NOMO-1 (cell line): ENCODE results near the gene OSBPL3.
A peak's percentile ranks its signal among the peaks of the same experiment; 100 is the strongest.

Source experiments
- DNase-seq, 2 experiments: peaks; one replicate each; lab custom pipeline; 2025; ENCODE audit not compliant: unreplicated experiment in 2 of 2; lab: John Stamatoyannopoulos, UW

Gene OSBPL3

GRCh38 chr7:24871770-24872169 is 108.2 kb downstream of the OSBPL3 start:
- peak; percentile 29 to 33 for DNase-seq

GRCh38 chr7:24870766-24871165 is 109.2 kb downstream of the OSBPL3 start:
- no peak for DNase-seq

- DNase-seq: no peak
Measured at GRCh38 chr7:24869572-24869971, 110.4 kb downstream of the OSBPL3 start.

- DNase-seq: no peak
Measured at GRCh38 chr7:24868741-24869140, 111.2 kb downstream of the OSBPL3 start.

- DNase-seq: no peak
Measured at GRCh38 chr7:24866004-24866615, 113.9 kb downstream of the OSBPL3 start.

- no peak for DNase-seq
Measured at GRCh38 chr7:24864214-24864817, 115.7 kb downstream of the OSBPL3 start.

- DNase-seq: peak; percentile 19 to 59
Measured at GRCh38 chr7:24863626-24864025, 116.4 kb downstream of the OSBPL3 start.

- no peak for DNase-seq
Measured at GRCh38 chr7:24862461-24862860, 117.5 kb downstream of the OSBPL3 start.

- DNase-seq: no peak
Measured at GRCh38 chr7:24861336-24861735, 118.6 kb downstream of the OSBPL3 start.

- no peak for DNase-seq
Measured at GRCh38 chr7:24860611-24861010, 119.4 kb downstream of the OSBPL3 start.

GRCh38 chr7:24858108-24858977 is 121.6 kb downstream of the OSBPL3 start:
- DNase-seq: no peak

GRCh38 chr7:24857623-24858022 is 122.4 kb downstream of the OSBPL3 start:
- no peak for DNase-seq

- no peak for DNase-seq
Measured at GRCh38 chr7:24854866-24855265, 125.1 kb downstream of the OSBPL3 start.

- DNase-seq: peak in 1 of 2 experiments; percentile 11
Measured at GRCh38 chr7:24851786-24852185, 128.2 kb downstream of the OSBPL3 start.

- DNase-seq: no peak
Measured at GRCh38 chr7:24848878-24849277, 131.1 kb downstream of the OSBPL3 start.

- DNase-seq: no peak
Measured at GRCh38 chr7:24847754-24848153, 132.2 kb downstream of the OSBPL3 start.

GRCh38 chr7:24843821-24844434 is 136.1 kb downstream of the OSBPL3 start:
- DNase-seq: no peak

- no peak for DNase-seq
Measured at GRCh38 chr7:24842449-24843241, 137.3 kb downstream of the OSBPL3 start.

GRCh38 chr7:24842029-24842428 is 137.9 kb downstream of the OSBPL3 start:
- no peak for DNase-seq

- DNase-seq: no peak
Measured at GRCh38 chr7:24840563-24840962, 139.4 kb downstream of the OSBPL3 start.

GRCh38 chr7:24836084-24836483 is 143.9 kb downstream of the OSBPL3 start:
- DNase-seq: peak; percentile 46 to 65
